Fibroblast of the aortic adventitia (primary cell): ENCODE results near the gene CCDC9B. TPM values are rescaled to one million over a fixed set of nuclear protein-coding genes. Genes with fewer than 3 reads are reported as not detected.

Experiments used
- DNase-seq: peaks from one replicate; pipeline ENCODE4 v3.0.0-alpha.2; 2010; ENCODE audit warnings: low read depth
- H3K4me3 ChIP-seq: 2 replicates; pipeline ENCODE4 v1.5.1; 2011; ENCODE audit warnings: low read depth, mild to moderate bottlenecking, control low read depth, low read length, moderate library complexity
- CTCF ChIP-seq: IDR thresholded peaks from 2 replicates; pipeline ENCODE4 v1.5.1; 2011; ENCODE audit warnings: mild to moderate bottlenecking, low read length, control low read depth, inconsistent platforms; ENCODE audit not compliant: insufficient read depth
- total RNA-seq: library from RNA; depleted of rRNA; stranded (reverse); fragments of >200 nt; gene quantifications from 2 replicates; pipeline ENCODE4 v1.2.3, GENCODE V29; 2012; ENCODE audit warnings: low replicate concordance

CCDC9B gene
- total RNA-seq, result 6.7 and 16.2 TPM in 2 replicates

DNA sequence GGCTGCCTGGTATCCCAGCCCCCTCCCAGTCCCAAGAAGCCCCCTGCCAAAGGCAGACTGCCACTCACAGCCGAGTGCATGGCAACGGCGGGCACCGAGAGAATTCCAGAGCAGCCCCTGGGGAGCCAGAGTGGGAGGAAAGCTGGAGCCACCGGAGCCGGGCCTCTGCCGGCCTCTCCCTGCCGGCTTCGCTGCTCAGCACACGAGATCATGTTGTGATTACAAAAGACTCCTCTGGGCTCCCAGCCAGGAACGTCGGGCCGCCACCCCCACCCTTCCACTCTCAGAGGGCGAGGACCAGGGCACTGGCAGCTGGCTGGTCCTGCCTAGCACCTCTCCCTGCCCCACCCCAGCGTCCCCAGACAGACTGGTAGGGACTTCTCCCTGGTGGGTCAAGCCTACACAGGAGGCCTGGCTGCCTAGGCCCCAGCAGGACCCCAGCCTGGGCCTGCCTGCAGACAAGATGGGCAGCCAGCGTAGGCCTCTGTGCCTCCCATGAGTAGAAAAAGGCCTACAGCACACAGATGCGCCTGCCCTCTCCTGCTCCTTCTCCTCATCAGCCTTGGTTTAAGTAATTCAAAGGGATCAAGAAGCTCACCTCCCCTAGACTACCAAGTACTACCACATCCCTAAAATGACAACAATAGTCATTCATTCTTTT, at the start of gene CCDC9B:
Gene CCDC9B, minus strand, starts transcription at position 200 of the 661 bp plus-strand sequence. Its CDS starts 120 bp downstream, at position 80.
- peak within 1 kb of the TSS; percentile 64 for H3K4me3 ChIP-seq
- peak; percentile 92 for DNase-seq
- no peak for TF ChIP-seq CTCF

DNA sequence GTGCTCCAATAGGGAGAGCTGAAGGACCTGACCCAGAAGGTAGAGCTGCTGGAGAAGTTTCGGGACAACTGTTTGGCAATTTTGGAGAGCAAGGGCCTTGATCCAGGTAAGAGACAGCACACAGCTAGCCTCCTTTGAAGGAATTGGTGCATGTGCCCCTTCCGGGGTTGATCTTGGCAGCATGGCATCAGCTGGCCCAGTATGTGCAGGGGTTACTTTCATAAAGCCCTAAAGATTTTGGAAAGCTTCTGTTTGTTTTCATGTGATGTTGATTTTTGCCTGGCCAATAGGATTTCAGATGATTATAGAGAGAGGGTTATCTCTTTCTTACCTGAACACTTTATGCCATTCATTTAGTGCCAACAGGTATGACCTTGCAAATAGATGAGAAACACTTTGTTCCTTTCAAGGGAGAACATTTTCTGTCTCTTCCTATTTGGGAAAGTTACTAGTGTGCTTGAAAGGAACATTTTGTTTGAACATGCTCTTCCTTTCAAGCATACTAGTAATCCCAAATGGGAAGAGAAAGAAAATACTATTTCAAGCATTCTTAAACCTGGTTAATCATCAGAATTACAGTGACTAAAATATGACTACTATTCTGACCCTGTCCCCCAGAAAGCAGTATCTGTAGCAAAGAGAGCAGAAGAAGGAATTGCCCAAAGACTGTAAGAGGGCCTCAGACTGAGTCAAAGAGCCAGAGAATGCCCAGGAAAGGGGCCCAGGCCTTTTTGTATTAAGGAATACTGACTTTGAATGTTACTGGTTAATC, 49.3 kb upstream of the CCDC9B start:
- no peak for DNase-seq
- no peak for TF ChIP-seq CTCF
- no peak overlapping the region for H3K4me3 ChIP-seq

GRCh38 chr15:40388941-40389823, 48.4 kb upstream of the CCDC9B start:
- DNase-seq, result no peak
- no peak overlapping the region for H3K4me3 ChIP-seq
- TF ChIP-seq CTCF, result no peak

- TF ChIP-seq CTCF, result no peak
- DNase-seq, result no peak
- H3K4me3 ChIP-seq, result no peak overlapping the region
Measured at GRCh38 chr15:40386480-40386879, 45.7 kb upstream of the CCDC9B start.

DNA sequence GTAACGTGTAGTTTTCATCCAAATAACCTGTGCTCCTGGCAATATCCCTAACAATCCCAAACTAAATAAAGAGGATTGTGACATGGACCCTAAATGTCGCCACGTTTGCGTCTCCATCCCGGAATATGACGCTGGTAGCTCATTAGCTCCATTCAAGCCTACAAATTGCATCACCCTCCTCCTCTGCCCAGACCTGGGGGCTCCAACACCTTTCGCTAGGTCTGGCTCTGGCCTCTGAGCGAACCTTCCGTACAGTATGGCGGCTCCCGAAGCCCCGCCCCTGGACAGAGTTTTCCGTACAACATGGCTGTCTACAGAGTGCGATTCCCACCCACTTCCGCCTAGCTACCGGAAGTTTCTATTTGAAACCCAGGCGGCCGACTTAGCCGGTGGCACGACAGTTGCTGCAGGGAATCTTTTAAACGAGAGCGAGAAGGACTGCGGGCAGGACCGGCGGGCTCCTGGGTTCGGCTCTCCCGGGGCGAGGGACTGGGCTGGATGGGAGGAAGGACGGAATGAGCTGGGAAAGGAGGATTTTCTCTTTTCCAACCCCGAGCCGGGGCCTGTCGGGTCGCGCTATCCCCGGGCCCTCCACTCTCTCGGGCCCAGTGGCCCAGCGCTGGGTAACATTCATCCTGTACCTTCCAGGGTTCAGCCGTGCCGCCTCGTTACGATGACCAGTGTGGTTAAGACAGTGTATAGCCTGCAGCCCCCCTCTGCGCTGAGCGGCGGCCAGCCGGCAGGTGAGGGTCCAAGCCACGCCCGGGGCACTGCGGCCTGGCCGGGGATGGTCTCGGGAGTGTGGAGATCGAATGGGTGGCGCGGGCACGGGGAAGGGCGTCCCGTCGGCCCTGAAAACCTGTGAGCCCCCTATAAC, 42.1 kb upstream of the CCDC9B start, which contains the start of gene KNSTRN:
Gene KNSTRN, plus strand, starts transcription at position 142 of the 877 bp plus-strand sequence. Its CDS starts 115 bp downstream, at position 257.
- H3K4me3 ChIP-seq, result peak within 1 kb of the TSS; percentile 89
- peak; percentile 94 for DNase-seq
- TF ChIP-seq CTCF, result no peak
